22Rv1 (cell line): ENCODE data around the gene MRPS23.

Source experiments
- H3K27ac ChIP-seq: fragments of 450-650 bp; 2 replicates; pipeline ENCODE4 v1.5.1; 2017
- CTCF ChIP-seq: fragments of 450-650 bp; IDR thresholded peaks from 2 replicates; pipeline ENCODE4 v1.5.1; 2017; ENCODE audit warnings: mild to moderate bottlenecking
- ZFX ChIP-seq: fragments of 450-650 bp; IDR thresholded peaks from 2 replicates; pipeline ENCODE4 v1.6.1; 2017; ENCODE audit warnings: antibody characterized with exemption, borderline replicate concordance

Gene MRPS23

GRCh38 chr17:57876023-57876865 is 26.4 kb upstream of the MRPS23 start:
- TF ChIP-seq ZFX (no peak), CTCF (no peak)
- no peak overlapping the region for H3K27ac ChIP-seq

GRCh38 chr17:57875290-57876022 is 25.6 kb upstream of the MRPS23 start:
- TF ChIP-seq ZFX = no peak
- no peak for TF ChIP-seq CTCF
- H3K27ac ChIP-seq = no peak overlapping the region

GRCh38 chr17:57874434-57875289 is 24.8 kb upstream of the MRPS23 start:
- no peak overlapping the region for H3K27ac ChIP-seq
- no peak for TF ChIP-seq ZFX
- no peak for TF ChIP-seq CTCF

- H3K27ac ChIP-seq = no peak overlapping the region
- TF ChIP-seq ZFX (no peak), CTCF (no peak)
These were observed 24.2 kb upstream of the MRPS23 start for GRCh38 chr17:57874058-57874419.

GRCh38 chr17:57873261-57874057 is 23.6 kb upstream of the MRPS23 start:
- no peak for TF ChIP-seq ZFX
- no peak for TF ChIP-seq CTCF
- no peak overlapping the region for H3K27ac ChIP-seq

GRCh38 chr17:57872536-57872935 is 22.7 kb upstream of the MRPS23 start:
- H3K27ac ChIP-seq = no peak overlapping the region
- TF ChIP-seq ZFX = no peak
- no peak for TF ChIP-seq CTCF
